Thymus (tissue), 11 donors: ENCODE measurements around the gene KLHDC7B. TPM values are rescaled to one million over a fixed set of nuclear protein-coding genes. Genes with fewer than 3 reads are reported as not detected.

Source experiments
- DNase-seq, 9 donors: peaks; one replicate each; pipeline ENCODE4 v3.0.0-alpha.2; 2013; ENCODE audit warnings: low spot score in 9 of 9, low read depth in 6 of 9, missing footprints in 1 of 9
- H3K27ac ChIP-seq, 2 donors: one replicate each; pipeline ENCODE4 v1.5.1; 2013; ENCODE audit warnings: control low read depth in 1 of 2, low read depth in 1 of 2, low read length in 1 of 2, mild to moderate bottlenecking in 1 of 2, moderate library complexity in 1 of 2
- H3K27me3 ChIP-seq, 2 donors: one replicate each; pipeline ENCODE4 v1.5.1; 2013; ENCODE audit warnings: low read length in 1 of 2; ENCODE audit not compliant: control insufficient read depth in 2 of 2, insufficient read depth in 1 of 2
- H3K36me3 ChIP-seq, 2 donors: one replicate each; pipeline ENCODE4 v1.5.1; 2013; ENCODE audit warnings: low read length in 1 of 2, mild to moderate bottlenecking in 1 of 2, moderate library complexity in 1 of 2; ENCODE audit not compliant: control insufficient read depth in 2 of 2, insufficient read depth in 2 of 2
- H3K4me1 ChIP-seq, 2 donors: one replicate each; pipeline ENCODE4 v1.5.1; 2013; ENCODE audit warnings: low read length in 2 of 2; ENCODE audit not compliant: control insufficient read depth in 2 of 2, insufficient read depth in 2 of 2
- H3K4me3 ChIP-seq, 2 donors: one replicate each; pipeline ENCODE4 v1.5.1; 2013; ENCODE audit warnings: low read length in 2 of 2, control low read depth in 1 of 2, mild to moderate bottlenecking in 1 of 2
- H3K9me3 ChIP-seq, 2 donors: one replicate each; pipeline ENCODE4 v1.5.1; 2013; ENCODE audit warnings: low read length in 1 of 2, mild to moderate bottlenecking in 1 of 2; ENCODE audit not compliant: control insufficient read depth in 2 of 2, insufficient read depth in 1 of 2
- WGBS: extraction: QIAGEN DNeasy Blood & Tissue Kit; methylation state at CpG from one replicate; pipeline ENCODE4 v1.1.7; 2013; 5-methylcytosine and 5-hydroxymethylcytosine counted together
- polyA plus RNA-seq: library from polyadenylated mRNA; stranded (reverse); fragments of 200-250 nt; gene quantifications from one replicate; pipeline ENCODE4 v1.2.3, GENCODE V29; 2013
- total RNA-seq: library from RNA; stranded (reverse); fragments of 120-200 nt; gene quantifications from one replicate; pipeline ENCODE4 v1.2.4, GENCODE V29; 2013
- donor health status: healthy.

The KLHDC7B gene
- total and polyA plus RNA-seq, 2 donors = 6.0 to 23.4 TPM

DNA sequence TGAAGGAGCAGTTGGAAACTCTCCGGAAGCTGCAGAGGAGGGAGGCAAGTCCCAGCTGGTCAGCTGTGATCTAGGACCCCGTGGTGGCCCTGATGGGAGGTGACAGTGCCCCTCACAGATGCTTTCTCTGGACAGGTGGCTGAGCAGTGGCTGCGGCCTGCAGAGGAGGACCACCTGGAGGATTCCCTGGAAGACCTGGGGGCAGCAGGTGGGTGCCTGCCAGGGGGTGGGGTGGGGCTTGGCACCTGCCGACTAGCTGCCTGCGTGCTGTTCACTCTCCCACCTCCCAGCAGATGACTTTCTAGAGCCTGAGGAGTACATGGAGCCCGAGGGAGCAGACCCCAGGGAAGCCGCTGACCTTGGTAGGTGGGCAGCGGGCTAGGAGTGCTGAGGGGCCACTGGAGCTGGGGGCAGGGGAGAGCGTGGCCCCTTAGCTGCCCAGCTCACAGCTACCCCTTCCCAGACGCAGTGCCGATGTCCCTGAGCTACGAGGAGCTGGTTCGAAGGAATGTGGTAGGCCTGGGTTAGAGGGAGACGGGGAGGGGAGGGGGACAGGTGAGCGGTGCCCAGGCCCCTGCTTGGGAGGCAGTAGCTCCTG, 23.4 kb upstream of the KLHDC7B start:
- Histone ChIP-seq H3K36me3 (peaks cover 61% of the 10 kb centered on the region in 2 donors), H3K4me1 (peaks cover 16 to 18% of the 10 kb centered on the region in 2 donors), H3K9me3 (no peaks in the 10 kb centered on the region), H3K27me3 (peaks cover 2 to 10% of the 10 kb centered on the region in 2 donors), H3K27ac (no peak overlapping the region), H3K4me3 (no peak overlapping the region)
- no peak for DNase-seq
- WGBS = 94% methylated on average over 15 of the region's 15 CpGs

DNA sequence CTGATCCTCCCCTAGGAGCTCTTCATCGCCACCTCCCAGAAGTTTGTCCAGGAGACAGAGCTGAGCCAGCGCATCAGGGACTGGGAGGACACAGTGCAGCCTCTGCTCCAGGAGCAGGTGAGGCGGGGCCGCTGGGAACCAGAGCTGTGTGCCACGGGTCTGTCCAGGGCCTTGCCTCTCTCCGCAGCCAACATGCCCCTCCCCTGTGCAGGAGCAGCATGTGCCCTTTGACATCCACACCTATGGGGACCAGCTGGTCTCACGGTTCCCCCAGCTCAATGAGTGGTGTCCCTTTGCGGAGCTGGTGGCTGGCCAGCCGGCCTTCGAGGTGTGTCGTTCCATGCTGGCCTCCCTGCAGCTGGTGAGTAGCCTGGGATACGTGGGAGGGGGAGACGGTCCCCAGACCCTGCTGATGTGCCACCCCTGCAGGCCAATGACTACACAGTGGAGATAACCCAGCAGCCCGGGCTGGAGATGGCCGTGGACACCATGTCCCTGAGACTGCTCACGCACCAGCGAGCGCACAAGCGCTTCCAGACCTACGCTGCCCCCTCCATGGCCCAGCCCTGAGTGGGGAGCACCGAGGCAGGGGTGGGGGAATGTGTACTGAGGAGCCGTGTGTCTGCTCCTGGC, 22.8 kb upstream of the KLHDC7B start:
- Histone ChIP-seq H3K9me3 (no peaks in the 10 kb centered on the region), H3K4me3 (no peak overlapping the region), H3K36me3 (peaks cover 55 to 56% of the 10 kb centered on the region in 2 donors), H3K4me1 (peaks cover 16 to 18% of the 10 kb centered on the region in 2 donors), H3K27me3 (peaks cover 4 to 16% of the 10 kb centered on the region in 2 donors), H3K27ac (no peak overlapping the region)
- 96% methylated on average over 22 of the region's 22 CpGs for WGBS
- no peak for DNase-seq

DNA sequence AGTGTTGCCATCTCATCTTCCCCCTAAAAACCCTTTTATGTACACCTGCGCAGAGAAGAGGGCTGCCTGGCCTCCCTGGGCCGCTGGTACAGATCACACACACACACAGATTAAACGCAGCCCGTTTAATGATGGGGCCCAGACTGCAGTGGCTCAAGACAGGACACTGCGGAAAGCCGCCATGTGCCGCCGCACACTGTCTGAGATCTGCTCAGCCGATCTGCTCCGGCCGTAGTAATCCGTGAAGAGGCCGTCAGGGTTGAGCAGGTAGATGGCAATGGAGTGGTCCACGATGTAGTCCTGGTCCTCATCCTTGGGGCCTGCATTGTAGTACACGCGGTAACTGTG, 22.3 kb upstream of the KLHDC7B start:
- Histone ChIP-seq H3K4me3 (no peak overlapping the region), H3K36me3 (peaks cover 51 to 53% of the 10 kb centered on the region in 2 donors), H3K27ac (no peak overlapping the region), H3K27me3 (peaks cover 9 to 21% of the 10 kb centered on the region in 2 donors), H3K9me3 (peaks cover 0 to 2% of the 10 kb centered on the region in 2 donors), H3K4me1 (peaks cover 16 to 18% of the 10 kb centered on the region in 2 donors)
- DNase-seq = no peak
- 96% methylated on average over 16 of the region's 16 CpGs for WGBS

DNA sequence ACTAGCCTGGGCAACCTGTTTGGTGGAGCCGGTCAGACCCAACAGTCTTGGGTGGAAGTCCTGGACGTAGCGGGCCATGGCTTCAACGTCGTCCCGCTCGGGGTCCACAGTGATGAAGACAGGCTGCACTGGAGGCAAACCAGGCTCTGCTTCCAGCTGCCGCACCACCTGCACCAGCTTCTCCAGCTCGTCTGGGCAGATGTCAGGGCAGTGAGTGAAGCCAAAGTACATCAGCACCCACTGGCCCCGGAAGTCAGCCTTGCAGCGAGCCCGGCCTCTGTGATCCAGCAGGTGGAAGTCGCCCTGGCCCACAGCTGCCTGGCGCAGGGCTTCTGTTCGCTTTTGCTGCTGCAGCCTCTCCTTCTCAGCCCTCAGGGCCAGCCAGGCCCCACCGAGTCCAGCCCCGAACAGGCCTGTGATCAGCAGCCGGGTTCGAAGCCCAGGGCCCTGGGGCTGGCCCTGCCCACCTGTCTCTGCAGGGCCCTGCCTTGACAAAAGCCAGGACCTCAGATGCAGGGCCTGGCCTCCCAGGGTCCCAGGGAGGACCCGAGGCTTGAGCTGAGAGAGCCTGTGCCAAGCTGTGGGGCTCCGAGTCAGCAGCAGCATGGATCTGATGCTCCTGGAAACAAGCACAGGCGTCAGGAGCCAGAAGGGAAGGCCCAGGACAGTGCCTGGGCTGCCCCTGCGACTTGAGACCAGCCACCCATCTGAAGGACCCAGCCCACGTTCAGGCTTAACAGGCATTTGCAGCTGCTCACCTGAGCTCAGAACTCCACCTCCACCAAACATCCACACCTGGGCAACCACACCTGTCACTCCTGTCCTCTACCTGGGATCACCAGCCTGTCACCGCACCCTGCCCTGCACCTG, 21.7 kb upstream of the KLHDC7B start:
- WGBS = 92% methylated on average over 25 of the region's 25 CpGs
- Histone ChIP-seq H3K4me3 (peak overlapping the region; percentile 63 to 86), H3K36me3 (peaks cover 45 to 47% of the 10 kb centered on the region in 2 donors), H3K9me3 (peaks cover 1 to 8% of the 10 kb centered on the region in 2 donors), H3K27me3 (peaks cover 15 to 27% of the 10 kb centered on the region in 2 donors), H3K4me1 (peaks cover 16 to 18% of the 10 kb centered on the region in 2 donors), H3K27ac (no peak overlapping the region)
- no peak for DNase-seq

DNA sequence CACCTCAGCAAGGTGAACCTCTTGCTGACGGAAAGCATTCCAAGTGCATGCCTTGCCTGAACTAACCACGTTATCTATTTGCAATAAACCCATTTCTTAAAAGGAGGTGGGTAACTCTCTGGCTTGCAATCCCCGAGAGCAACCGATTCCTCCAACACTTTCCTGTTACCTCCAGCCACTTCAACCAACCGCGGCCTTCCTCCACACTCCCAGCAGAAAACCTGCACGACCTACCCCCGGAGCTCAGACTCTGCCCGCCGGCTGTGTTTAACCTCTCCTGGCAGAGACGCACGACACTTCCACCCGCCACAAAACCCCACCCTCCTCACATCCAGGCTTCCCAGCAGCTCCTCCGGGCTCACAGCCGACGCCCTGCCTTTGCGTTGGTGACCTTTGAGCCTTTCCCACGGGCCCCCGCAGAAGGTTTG, 21.0 kb upstream of the KLHDC7B start:
- peaks cover 16 to 18% of the 10 kb centered on the region in 2 donors for H3K4me1 ChIP-seq
- 13% methylated on average over 19 of the region's 19 CpGs for WGBS
- no peak for DNase-seq
- H3K4me3 ChIP-seq = peak overlapping the region; percentile 63 to 86
- H3K27me3 ChIP-seq = peaks cover 22 to 33% of the 10 kb centered on the region in 2 donors
- H3K9me3 ChIP-seq = peaks cover 1 to 12% of the 10 kb centered on the region in 2 donors
- H3K36me3 ChIP-seq = peaks cover 39 to 41% of the 10 kb centered on the region in 2 donors
- peak overlapping the region; percentile 65 to 92 for H3K27ac ChIP-seq

DNA sequence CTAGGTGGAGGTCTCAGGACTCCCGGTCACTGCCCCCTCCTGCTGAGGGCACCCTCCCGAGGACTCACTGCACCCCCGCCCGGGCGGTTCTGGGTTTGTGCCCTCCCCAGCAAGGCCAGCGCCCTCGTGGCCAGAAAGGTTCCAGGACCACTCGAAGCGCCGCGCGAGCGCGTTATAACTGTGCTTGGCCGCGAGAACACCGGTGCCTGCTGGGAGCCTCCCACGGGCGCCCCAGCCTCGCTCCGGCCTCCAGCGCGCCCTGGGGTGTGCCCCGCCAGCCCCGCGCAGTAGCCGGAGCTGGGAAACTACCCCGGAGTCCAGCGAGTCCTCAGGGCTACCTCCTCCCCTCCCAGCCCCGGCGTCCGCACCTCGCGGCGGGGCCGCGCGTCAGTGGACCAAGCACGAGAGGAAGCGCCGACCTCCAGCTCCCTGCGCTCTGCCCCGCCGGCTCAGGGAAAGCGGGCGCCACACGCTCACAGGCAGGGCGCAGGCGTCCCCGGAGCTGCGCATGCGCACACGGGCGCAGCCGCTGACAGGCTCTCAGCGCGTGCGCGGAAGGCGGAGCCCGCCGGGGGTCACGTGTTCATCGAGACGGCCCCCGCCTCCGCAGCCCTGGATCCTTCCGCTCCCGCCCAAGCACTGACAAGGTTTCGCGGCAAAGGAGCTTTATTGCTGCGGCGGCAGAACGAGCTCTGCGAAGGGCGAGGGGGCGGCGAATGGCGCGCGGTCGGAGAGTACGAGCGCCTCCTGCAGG, 20.4 kb upstream of the KLHDC7B start, which contains the start of gene SCO2:
TSS of gene SCO2 (minus strand) at position 495 of the 754 bp plus-strand sequence. CDS start 1,187 bp downstream, outside the sequence.
- Histone ChIP-seq H3K9me3 (peaks cover 1 to 12% of the 10 kb centered on the region in 2 donors), H3K27me3 (peaks cover 28 to 39% of the 10 kb centered on the region in 2 donors), H3K36me3 (peaks cover 35 to 39% of the 10 kb centered on the region in 2 donors), H3K4me3 (peak within 1 kb of the TSS; percentile 63 to 86), H3K4me1 (peaks cover 19 to 21% of the 10 kb centered on the region in 2 donors), H3K27ac (peak within 1 kb of the TSS; percentile 80 to 92)
- WGBS = under 1% methylated on average over 84 of the region's 84 CpGs
- DNase-seq = peak; percentile 85 to 99 (median 97)

DNA sequence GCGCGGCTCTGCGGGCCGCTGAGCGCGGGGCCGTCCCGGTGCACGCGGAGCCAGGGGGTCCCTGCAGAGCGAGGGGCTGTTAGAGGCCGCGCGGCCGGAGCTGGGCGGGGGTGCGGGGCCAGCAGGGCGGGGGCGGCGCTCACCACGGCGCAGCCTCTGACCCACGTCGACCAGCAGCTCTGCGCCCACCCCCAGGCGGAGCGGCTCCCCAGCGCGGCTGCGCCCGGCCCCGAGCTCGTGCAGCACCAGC, 19.9 kb upstream of the KLHDC7B start:
- WGBS = under 1% methylated on average over 33 of the region's 33 CpGs

DNA sequence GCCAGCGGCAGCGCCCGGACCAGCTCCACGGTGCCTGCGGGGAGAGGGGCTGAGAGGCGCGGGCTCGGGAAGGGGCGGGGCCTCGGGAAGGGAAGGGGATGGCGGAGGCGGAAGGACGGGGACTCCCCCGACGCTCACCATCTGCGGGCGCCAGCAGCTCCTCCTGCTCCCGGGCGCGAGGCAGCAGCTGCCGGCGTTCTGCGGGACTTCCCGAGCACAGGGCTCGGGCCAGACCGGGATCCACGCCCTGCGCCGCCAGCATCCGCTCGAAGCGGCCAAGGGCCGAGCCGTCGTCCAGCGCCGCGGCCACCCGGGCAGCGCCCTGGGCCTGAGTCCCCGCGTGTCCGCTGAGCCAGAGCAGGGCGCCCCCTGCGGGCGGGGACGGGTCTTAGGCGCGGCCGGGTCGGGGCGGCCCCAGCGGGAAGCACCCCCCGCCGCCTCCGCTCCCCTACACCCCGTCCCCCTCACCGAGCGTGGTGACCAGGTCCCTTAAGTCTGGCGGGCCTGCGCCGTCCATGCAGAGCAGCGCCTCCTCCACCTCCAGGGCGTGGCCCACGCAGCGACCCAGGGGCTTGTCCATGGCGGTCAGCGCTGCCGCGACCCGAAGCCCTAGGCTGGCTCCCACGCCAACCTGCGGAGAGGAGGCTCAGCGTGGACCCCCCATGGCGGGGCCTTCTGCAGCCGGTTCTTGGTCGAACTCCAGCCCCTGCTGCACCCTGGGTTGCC, 19.4 kb upstream of the KLHDC7B start:
- DNase-seq = peak in 7 of 9 donors; percentile 68 to 91 (median 75)
- Histone ChIP-seq H3K9me3 (peaks cover 1 to 12% of the 10 kb centered on the region in 2 donors), H3K27ac (peak overlapping the region; percentile 80 to 92), H3K36me3 (peaks cover 29 to 31% of the 10 kb centered on the region in 2 donors), H3K27me3 (peaks cover 38 to 49% of the 10 kb centered on the region in 2 donors), H3K4me3 (peak overlapping the region; percentile 63 to 86), H3K4me1 (peaks cover 21 to 29% of the 10 kb centered on the region in 2 donors)
- 1% methylated on average over 77 of the region's 77 CpGs for WGBS

More for the DNA sequence above, 19.9 kb upstream of the KLHDC7B start:
- H3K27me3 ChIP-seq = peaks cover 33 to 44% of the 10 kb centered on the region in 2 donors
- peak overlapping the region; percentile 80 to 92 for H3K27ac ChIP-seq
- DNase-seq = no peak
- H3K4me1 ChIP-seq = peaks cover 21 to 24% of the 10 kb centered on the region in 2 donors
- H3K4me3 ChIP-seq = peak overlapping the region; percentile 63 to 86
- peaks cover 33 to 35% of the 10 kb centered on the region in 2 donors for H3K36me3 ChIP-seq
- peaks cover 1 to 12% of the 10 kb centered on the region in 2 donors for H3K9me3 ChIP-seq
